ENCODE measurements around the gene NPC2. TPM values are rescaled to one million over a fixed set of nuclear protein-coding genes. Genes with fewer than 3 reads are reported as not detected.

Gene NPC2
- total and polyA plus RNA-seq, 7 donors = 28.2 to 42.5 (median 31.6) TPM

GRCh38 chr14:74503291-74503937, 10.3 kb upstream of the NPC2 start:
- DNase-seq (no peak), ATAC-seq (no peak)
- Histone ChIP-seq H3K4me1 (no peaks in the 10 kb centered on the region), H3K27ac (no peak overlapping the region), H3K27me3 (ENCODE audit: insufficient read depth in 3 of 3, low read length in 2 of 3) (peaks cover 0 to under 1% (median 0%) of the 10 kb centered on the region in 3 donors), H3K36me3 (ENCODE audit: insufficient read depth in 1 of 2, low read depth in 1 of 2) (peaks cover 0 to 8% of the 10 kb centered on the region in 2 donors), H3K4me3 (no peak overlapping the region), H3K9me3 (no peaks in the 10 kb centered on the region)
- TF ChIP-seq CTCF (IDR thresholded peaks at IDR 0.05) = no peak
- WGBS, 3 donors = 86 to 88% (median 86%) methylated on average over 14 of the region's 14 CpGs
- intact Hi-C loops (cut with DNase I) = no loop called here

DNA sequence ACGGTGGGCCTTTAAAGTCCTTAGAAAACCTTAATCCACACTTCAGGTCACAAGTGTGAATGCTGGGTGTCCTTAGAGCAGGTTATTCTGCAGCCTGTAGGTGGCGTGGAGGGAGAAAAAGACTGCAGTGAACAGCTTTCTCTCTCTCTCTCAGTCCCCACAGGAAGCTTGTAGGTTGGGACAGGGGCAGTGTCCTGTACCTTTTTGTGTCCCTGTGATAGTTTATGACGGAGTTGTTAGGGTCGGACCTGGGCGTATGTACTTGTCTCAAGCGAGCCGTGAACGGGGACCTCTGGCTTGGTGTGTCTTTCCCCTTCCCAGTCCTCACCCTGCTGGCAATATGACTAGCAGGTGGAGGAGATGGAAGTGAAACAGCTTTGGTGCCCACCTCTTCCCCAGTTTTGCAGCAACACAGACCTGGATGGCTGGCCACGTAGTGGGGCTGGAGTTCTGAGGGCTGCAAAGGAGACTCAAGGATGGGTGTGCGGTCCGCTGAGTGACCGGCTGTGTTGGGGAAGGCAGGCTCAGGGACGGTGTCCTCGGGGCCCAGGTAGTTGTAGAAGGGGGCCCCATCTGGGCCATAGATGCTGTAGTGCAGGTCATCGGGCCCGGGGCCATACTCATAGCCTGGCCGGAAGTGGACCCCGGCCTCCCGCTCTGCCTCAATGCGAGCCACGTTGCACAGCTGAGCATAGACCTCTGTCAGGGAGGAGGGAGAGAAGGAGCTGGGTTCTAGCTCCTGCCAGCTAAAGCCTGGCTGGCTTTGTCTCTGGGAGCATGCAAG, 9.3 kb upstream of the NPC2 start:
- H3K27ac ChIP-seq = no peak overlapping the region
- DNase-seq (no peak), ATAC-seq (no peak)
- H3K36me3 ChIP-seq (ENCODE audit: insufficient read depth in 1 of 2, low read depth in 1 of 2) = peaks cover 0 to 12% of the 10 kb centered on the region in 2 donors
- H3K9me3 ChIP-seq = no peaks in the 10 kb centered on the region
- intact Hi-C loops (cut with DNase I) = no loop called here
- no peaks in the 10 kb centered on the region for H3K27me3 ChIP-seq (ENCODE audit: insufficient read depth in 3 of 3, low read length in 2 of 3)
- TF ChIP-seq CTCF (IDR thresholded peaks at IDR 0.05) = peak; percentile 14
- no peaks in the 10 kb centered on the region for H3K4me1 ChIP-seq
- H3K4me3 ChIP-seq = no peak overlapping the region
- 84 to 87% (median 85%) methylated on average over 21 of the region's 21 CpGs for WGBS, 3 donors

- no peak for ATAC-seq
- WGBS, 3 donors = 66 to 69% (median 68%) methylated on average over 5 of the region's 5 CpGs
- intact Hi-C loops (cut with DNase I) = loop anchor here in 1 of 2 donors (2.0 kb wide), 1 partner anchor 111 kb away; the partner anchor contains the start of gene LTBP2
- no peaks in the 10 kb centered on the region for H3K27me3 ChIP-seq (ENCODE audit: insufficient read depth in 3 of 3, low read length in 2 of 3)
- no peak for DNase-seq
- H3K27ac ChIP-seq = no peak overlapping the region
- no peaks in the 10 kb centered on the region for H3K9me3 ChIP-seq
- no peak for TF ChIP-seq CTCF (IDR thresholded peaks at IDR 0.05)
- H3K36me3 ChIP-seq (ENCODE audit: insufficient read depth in 1 of 2, low read depth in 1 of 2) = peaks cover 0 to 12% of the 10 kb centered on the region in 2 donors
- no peak overlapping the region for H3K4me3 ChIP-seq
- no peaks in the 10 kb centered on the region for H3K4me1 ChIP-seq
Observed at GRCh38 chr14:74501691-74502090, 8.6 kb upstream of the NPC2 start.

DNA sequence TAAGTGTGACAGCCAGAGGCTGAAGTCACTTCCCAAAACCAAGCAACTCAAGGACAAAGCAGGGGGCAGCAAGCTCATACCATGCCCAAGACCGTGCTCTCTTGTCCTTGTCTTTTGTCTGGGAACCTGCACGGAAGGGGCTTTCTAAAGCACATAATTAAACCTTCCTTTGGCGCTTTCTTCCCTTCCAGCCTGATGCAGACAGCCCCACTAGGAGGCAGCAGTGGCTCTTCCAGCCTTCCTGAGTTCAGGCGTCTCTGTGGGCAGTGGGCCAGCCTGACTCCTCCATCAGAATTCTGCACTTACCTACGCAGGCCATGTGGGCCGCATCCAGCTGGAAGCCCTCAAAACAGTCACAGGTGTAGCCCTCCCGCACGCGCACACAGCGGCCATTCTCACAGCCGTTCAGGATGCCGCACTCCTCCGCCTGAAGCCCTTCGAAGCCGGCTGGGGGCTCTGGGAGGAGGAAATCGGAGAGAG, 8.1 kb upstream of the NPC2 start:
- Histone ChIP-seq H3K27me3 (ENCODE audit: insufficient read depth in 3 of 3, low read length in 2 of 3) (no peaks in the 10 kb centered on the region), H3K4me3 (no peak overlapping the region), H3K4me1 (no peaks in the 10 kb centered on the region), H3K9me3 (no peaks in the 10 kb centered on the region), H3K36me3 (ENCODE audit: insufficient read depth in 1 of 2, low read depth in 1 of 2) (peaks cover 0 to 15% of the 10 kb centered on the region in 2 donors), H3K27ac (no peak overlapping the region)
- 36 to 47% (median 42%) methylated on average over 16 of the region's 16 CpGs for WGBS, 3 donors
- DNase-seq = peak; percentile 76 to 79
- peak; percentile 47 for TF ChIP-seq CTCF (IDR thresholded peaks at IDR 0.05)
- peak in 3 of 4 donors; percentile 34 to 70 (median 55) for ATAC-seq
- intact Hi-C loops (cut with DNase I) = loop anchor here in 1 of 2 donors (2.0 kb wide), 1 partner anchor 112 kb away; the partner anchor contains the start of gene LTBP2

Data from psoas muscle (tissue), 8 donors.